Aorta (tissue), 5 donors: ENCODE data around the gene PAM. TPM values are rescaled to one million over a fixed set of nuclear protein-coding genes. Genes with fewer than 3 reads are reported as not detected.
A peak's percentile ranks its signal among the peaks of the same experiment; 100 is the strongest.
"Not testable (repeated sequence)": the region's sequence is repeated elsewhere in the genome, so short reads cannot be mapped to it uniquely, and the experiment has no call there.

Experiments used
- ATAC-seq: fragments of 200-7000 bp; cut with Tn5 transposase; one replicate; pipeline ENCODE4 v1.9.1; 2022; ENCODE audit warnings: moderate library complexity; ENCODE audit not compliant: low FRiP score
- DNase-seq, 2 donors: peaks; one replicate each; pipeline ENCODE4 v3.0.0-alpha.2; 2020
- H3K27ac ChIP-seq, 2 donors: one replicate each; pipeline ENCODE4 v1.5.1; 2013; ENCODE audit warnings: low read length in 2 of 2, mild to moderate bottlenecking in 2 of 2, moderate library complexity in 2 of 2, control low read depth in 1 of 2, inconsistent platforms in 1 of 2, low read depth in 1 of 2
- H3K27me3 ChIP-seq, 2 donors: one replicate each; pipeline ENCODE4 v1.6.1; 2013; ENCODE audit warnings: control low read depth in 1 of 2, low read length in 1 of 2, mild to moderate bottlenecking in 1 of 2, moderate library complexity in 1 of 2; ENCODE audit not compliant: insufficient read depth in 2 of 2, control insufficient read depth in 1 of 2
- H3K36me3 ChIP-seq, 2 donors: one replicate each; pipeline ENCODE4 v1.6.1; 2013; ENCODE audit warnings: control low read depth in 1 of 2, low read length in 1 of 2, mild to moderate bottlenecking in 1 of 2; ENCODE audit not compliant: insufficient read depth in 2 of 2, control insufficient read depth in 1 of 2
- H3K4me1 ChIP-seq, 2 donors: one replicate each; pipeline ENCODE4 v1.6.1; 2013; ENCODE audit warnings: low read length in 2 of 2, control low read depth in 1 of 2, mild to moderate bottlenecking in 1 of 2, moderate library complexity in 1 of 2; ENCODE audit not compliant: insufficient read depth in 2 of 2, control insufficient read depth in 1 of 2
- H3K4me3 ChIP-seq, 2 donors: one replicate each; pipeline ENCODE4 v1.5.1; 2013; ENCODE audit warnings: low read length in 2 of 2, control low read depth in 1 of 2, mild to moderate bottlenecking in 1 of 2
- H3K9me3 ChIP-seq: one replicate; pipeline ENCODE4 v1.6.1; 2013; ENCODE audit warnings: mild to moderate bottlenecking, low read length; ENCODE audit not compliant: control insufficient read depth
- WGBS, 2 donors: extraction: QIAGEN DNeasy Blood & Tissue Kit; methylation state at CpG; one replicate each; pipeline ENCODE4 v1.1.7; 2013; 5-methylcytosine and 5-hydroxymethylcytosine counted together
- intact Hi-C, 2 donors: fragments of 100-400 bp; cut with DNase I; formaldehyde crosslinking; loops; one replicate each; pipeline versions ENCODE4 v1.14.2 to v1.15.0; 2022
- polyA plus RNA-seq, 2 donors: library from polyadenylated mRNA; stranded (reverse); fragments of 200-250 nt; gene quantifications; one replicate each; pipeline ENCODE4 v1.2.3, GENCODE V29; 2013
- total RNA-seq, 2 donors: library from RNA; stranded (reverse); fragmentation: NEBNext Ultra II Directional; extraction: Animal tissue kit (Norgen Biotek cat#: 25700); gene quantifications; one replicate each; pipeline ENCODE4 v1.2.1, GENCODE V29; 2021
- donor health status: healthy with polysubstance abuse.
- donor health status: Bipolar disorder and iron deficiency.
- donor health status: DM: no; HTN: no; CAD: no.
- donor health status: DM: no; HTN: no; CAD: no.
- donor health status: DM: yes; HTN: yes; CAD: no.

The PAM gene
- total and polyA plus RNA-seq, 4 donors, result 382 to 787 (median 620) TPM

- Histone ChIP-seq H3K36me3 (peaks cover 0 to 1% of the 10 kb centered on the region in 2 donors), H3K9me3 (no peaks in the 10 kb centered on the region), H3K4me3 (no peak overlapping the region), H3K27me3 (no peaks in the 10 kb centered on the region), H3K27ac (peak overlapping the region in 1 of 2 donors; percentile 82), H3K4me1 (peaks cover 0 to 7% of the 10 kb centered on the region in 2 donors)
- no peak for ATAC-seq
- intact Hi-C loops, result no loop called here
- DNase-seq, result no peak
- WGBS, 2 donors, result 31 to 32% methylated on average over 3 of the region's 3 CpGs
These were observed 220.5 kb downstream of the PAM start for GRCh38 chr5:102975457-102976182.

- no peak overlapping the region for H3K4me3 ChIP-seq
- DNase-seq (peak in 1 of 2 donors; percentile 60), ATAC-seq (no peak)
- no peak overlapping the region for H3K27ac ChIP-seq
- WGBS, 2 donors, result 97 to 98% methylated on average over 3 of the region's 3 CpGs
- H3K36me3 ChIP-seq, result peaks cover 0 to 4% of the 10 kb centered on the region in 2 donors
- H3K9me3 ChIP-seq, result no peaks in the 10 kb centered on the region
- intact Hi-C loops, result no loop called here
- no peaks in the 10 kb centered on the region for H3K4me1 ChIP-seq
- no peaks in the 10 kb centered on the region for H3K27me3 ChIP-seq
These were observed 227.0 kb downstream of the PAM start for GRCh38 chr5:102981957-102982635.

- peaks cover 0 to 3% of the 10 kb centered on the region in 2 donors for H3K36me3 ChIP-seq
- no peaks in the 10 kb centered on the region for H3K27me3 ChIP-seq
- ATAC-seq, result no peak
- no peak overlapping the region for H3K4me3 ChIP-seq
- H3K4me1 ChIP-seq, result no peaks in the 10 kb centered on the region
- intact Hi-C loops, result no loop called here
- H3K9me3 ChIP-seq, result no peaks in the 10 kb centered on the region
- no peak overlapping the region for H3K27ac ChIP-seq
- DNase-seq, result no peak
- 96 to 97% methylated on average over 3 of the region's 3 CpGs for WGBS, 2 donors
These were observed 231.0 kb downstream of the PAM start for GRCh38 chr5:102986074-102986473.

- intact Hi-C loops, result no loop called here
- no peak overlapping the region for H3K4me3 ChIP-seq
- no peaks in the 10 kb centered on the region for H3K36me3 ChIP-seq
- H3K9me3 ChIP-seq, result no peaks in the 10 kb centered on the region
- no peaks in the 10 kb centered on the region for H3K27me3 ChIP-seq
- no peaks in the 10 kb centered on the region for H3K4me1 ChIP-seq
- DNase-seq (no peak), ATAC-seq (no peak)
- 79 to 83% methylated on average over 3 of the region's 3 CpGs for WGBS, 2 donors
- H3K27ac ChIP-seq, result no peak overlapping the region
These were observed 233.4 kb downstream of the PAM start for GRCh38 chr5:102988459-102988858.

DNA sequence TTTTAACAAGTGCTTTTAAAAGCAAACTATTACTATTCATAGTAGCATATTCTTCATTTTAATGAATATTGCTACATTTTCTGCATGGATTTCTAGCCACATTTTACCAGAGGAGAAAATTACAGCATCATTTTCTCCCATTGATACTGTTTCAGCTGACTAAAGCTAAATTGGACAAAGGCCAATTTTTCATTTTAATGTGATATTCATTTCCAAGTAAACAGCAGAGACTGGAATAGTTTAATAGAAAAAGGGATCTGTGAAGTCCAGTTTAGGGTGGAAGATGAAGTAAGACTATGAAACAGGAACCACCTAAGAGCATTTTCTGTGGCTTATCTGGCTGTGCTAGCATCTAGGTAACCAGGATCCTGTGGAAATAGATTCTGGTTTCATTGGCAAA lies 236.7 kb downstream of the PAM start:
- Histone ChIP-seq H3K9me3 (no peaks in the 10 kb centered on the region), H3K27ac (no peak overlapping the region), H3K36me3 (peaks cover 0 to 2% of the 10 kb centered on the region in 2 donors), H3K27me3 (no peaks in the 10 kb centered on the region), H3K4me1 (peaks cover 0 to 2% of the 10 kb centered on the region in 2 donors), H3K4me3 (no peak overlapping the region)
- intact Hi-C loops, result no loop called here
- DNase-seq, result no peak
- no peak for ATAC-seq

- DNase-seq, result no peak
- intact Hi-C loops, result no loop called here
- H3K4me1 ChIP-seq, result peaks cover 0 to 2% of the 10 kb centered on the region in 2 donors
- no peak overlapping the region for H3K4me3 ChIP-seq
- H3K36me3 ChIP-seq, result peaks cover 0 to 2% of the 10 kb centered on the region in 2 donors
- 79 to 86% methylated on average over 1 of the region's 1 CpG for WGBS, 2 donors
- no peaks in the 10 kb centered on the region for H3K9me3 ChIP-seq
- no peak for ATAC-seq
- H3K27me3 ChIP-seq, result no peaks in the 10 kb centered on the region
- H3K27ac ChIP-seq, result no peak overlapping the region
These were observed 241.0 kb downstream of the PAM start for GRCh38 chr5:102996011-102996575.

DNA sequence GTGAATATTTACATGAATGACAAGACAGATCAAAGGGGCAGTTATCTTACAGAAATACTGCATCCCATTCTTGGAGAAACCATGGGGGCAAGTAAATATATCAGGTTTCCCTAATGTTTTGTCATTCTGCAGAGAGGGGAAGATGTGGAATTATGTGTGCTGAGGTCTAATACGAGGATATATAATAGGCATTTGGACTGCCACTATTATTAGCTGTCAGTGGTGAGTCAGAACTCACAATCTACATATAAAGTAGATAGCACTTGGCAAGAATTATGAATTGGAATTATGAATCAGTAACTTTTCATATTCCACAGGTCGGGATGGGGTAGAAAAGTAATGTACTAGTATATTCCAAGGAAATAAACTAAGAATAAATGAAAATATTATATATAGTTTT lies 243.1 kb downstream of the PAM start:
- Histone ChIP-seq H3K27ac (no peak overlapping the region), H3K9me3 (no peaks in the 10 kb centered on the region), H3K4me3 (no peak overlapping the region), H3K4me1 (peaks cover 0 to 2% of the 10 kb centered on the region in 2 donors), H3K27me3 (no peaks in the 10 kb centered on the region), H3K36me3 (peaks cover 0 to 2% of the 10 kb centered on the region in 2 donors)
- DNase-seq (no peak), ATAC-seq (no peak)
- WGBS, 2 donors, result 2 to 22% methylated on average over 2 of the region's 2 CpGs
- intact Hi-C loops, result no loop called here

- no peaks in the 10 kb centered on the region for H3K36me3 ChIP-seq
- H3K27ac ChIP-seq, result no peak overlapping the region
- ATAC-seq (no peak), DNase-seq (no peak)
- no peaks in the 10 kb centered on the region for H3K4me1 ChIP-seq
- H3K4me3 ChIP-seq, result no peak overlapping the region
- H3K27me3 ChIP-seq, result no peaks in the 10 kb centered on the region
- no peaks in the 10 kb centered on the region for H3K9me3 ChIP-seq
- intact Hi-C loops, result no loop called here
- 92 to 97% methylated on average over 3 of the region's 3 CpGs for WGBS, 2 donors
These were observed 244.1 kb downstream of the PAM start for GRCh38 chr5:102999191-102999590.

DNA sequence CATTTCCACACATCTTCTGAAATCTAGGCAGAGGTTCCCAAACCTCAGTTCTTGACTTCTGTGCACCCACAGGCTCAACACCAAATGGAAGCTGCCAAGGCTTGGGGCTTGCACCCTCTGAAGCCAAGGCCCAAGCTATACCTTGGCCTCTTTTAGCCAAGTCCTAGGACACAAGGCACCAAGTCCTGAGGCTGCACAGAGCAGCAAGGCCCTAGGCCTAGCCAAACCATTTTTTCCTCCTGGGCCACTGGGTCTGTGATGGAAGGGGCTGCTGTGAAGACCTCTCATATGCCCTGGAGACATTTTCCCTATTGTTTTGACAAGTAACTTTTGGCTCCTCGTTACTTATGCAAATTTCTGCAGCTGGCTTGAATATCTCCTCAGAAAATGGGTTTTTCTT lies 244.5 kb downstream of the PAM start:
- H3K4me3 ChIP-seq, H3K36me3 ChIP-seq, intact Hi-C loops, H3K4me1 ChIP-seq, H3K27me3 ChIP-seq, DNase-seq, H3K27ac ChIP-seq, ATAC-seq, H3K9me3 ChIP-seq: not testable (repeated sequence)
- WGBS, 2 donors, result 96 to 100% methylated on average over 1 of the region's 1 CpG
